Upper lobe of right lung (tissue), 1 donor: Measurements from ENCODE around the gene GPR18. TPM values are rescaled to one million over a fixed set of nuclear protein-coding genes. Genes with fewer than 3 reads are reported as not detected.

Experiments
- ATAC-seq: fragments of 200-7000 bp; cut with Tn5 transposase; one replicate; pipeline ENCODE4 v1.9.1; 2020; ENCODE audit warnings: mild to moderate bottlenecking, moderate library complexity
- DNase-seq: peaks from one replicate; pipeline ENCODE4 v3.0.0-alpha.2; 2020
- H3K27ac ChIP-seq: fragments of 200-600 bp; one replicate; pipeline ENCODE4 v1.8.0; 2022
- H3K27me3 ChIP-seq: fragments of 200-600 bp; one replicate; pipeline ENCODE4 v1.8.0; 2022; ENCODE audit warnings: mild to moderate bottlenecking
- H3K36me3 ChIP-seq: fragments of 200-600 bp; one replicate; pipeline ENCODE4 v1.8.0; 2022
- H3K4me1 ChIP-seq: fragments of 200-600 bp; one replicate; pipeline ENCODE4 v1.8.0; 2022
- H3K4me3 ChIP-seq: fragments of 200-600 bp; one replicate; pipeline ENCODE4 v1.8.0; 2022; ENCODE audit warnings: mild to moderate bottlenecking
- H3K9me3 ChIP-seq: fragments of 200-600 bp; one replicate; pipeline ENCODE4 v1.8.0; 2022
- intact Hi-C: fragments of 100-400 bp; cut with DNase I; formaldehyde crosslinking; loops from one replicate; pipeline ENCODE4 v1.11.0; 2022
- total RNA-seq: library from RNA; stranded (reverse); fragmentation: NEBNext Ultra II Directional; extraction: Animal tissue kit (Norgen Biotek cat#: 25700); gene quantifications from one replicate; pipeline ENCODE4 v1.2.1, GENCODE V29; 2021
- TF ChIP-seq, protein P1 (sequence below): fragments of 200-600 bp; IDR thresholded peaks from one replicate; pipeline ENCODE4 v1.8.0; 2022; ENCODE audit warnings: antibody characterized with exemption
- donor health status: DM: no; HTN: yes; CAD: no; lungs with severe emphysema.

Gene GPR18
- total RNA-seq, 1 donor from 2014 or later, result 0.58 TPM

DNA sequence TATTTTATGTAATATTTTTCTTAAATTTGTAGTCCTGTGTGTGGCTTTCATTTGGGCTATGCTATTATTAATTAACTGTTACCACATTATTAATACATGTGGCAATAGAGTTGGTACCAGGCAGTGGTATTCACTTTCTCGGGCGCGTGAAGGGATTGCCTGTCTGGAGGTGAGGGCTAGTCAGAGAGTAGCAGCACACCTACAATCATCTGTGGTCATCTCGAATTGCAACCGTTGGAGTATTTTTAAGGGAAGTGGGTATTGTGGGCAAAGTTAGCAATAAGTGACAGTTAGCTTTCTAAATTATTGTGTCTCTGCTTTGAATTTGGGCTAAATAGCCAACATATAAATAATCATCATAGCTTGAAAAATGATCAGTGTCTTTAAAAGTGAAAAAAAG lies 20.0 kb upstream of the GPR18 start:
- no peak overlapping the region for H3K27ac ChIP-seq
- DNase-seq (no peak), ATAC-seq (no peak)
- intact Hi-C loops, result loop anchor here (10.0 kb wide), 1 partner anchor 157 kb away; no protein-coding TSS in a partner anchor
- H3K27me3 ChIP-seq, result no peaks in the 10 kb centered on the region
- TF ChIP-seq, protein P1, sequence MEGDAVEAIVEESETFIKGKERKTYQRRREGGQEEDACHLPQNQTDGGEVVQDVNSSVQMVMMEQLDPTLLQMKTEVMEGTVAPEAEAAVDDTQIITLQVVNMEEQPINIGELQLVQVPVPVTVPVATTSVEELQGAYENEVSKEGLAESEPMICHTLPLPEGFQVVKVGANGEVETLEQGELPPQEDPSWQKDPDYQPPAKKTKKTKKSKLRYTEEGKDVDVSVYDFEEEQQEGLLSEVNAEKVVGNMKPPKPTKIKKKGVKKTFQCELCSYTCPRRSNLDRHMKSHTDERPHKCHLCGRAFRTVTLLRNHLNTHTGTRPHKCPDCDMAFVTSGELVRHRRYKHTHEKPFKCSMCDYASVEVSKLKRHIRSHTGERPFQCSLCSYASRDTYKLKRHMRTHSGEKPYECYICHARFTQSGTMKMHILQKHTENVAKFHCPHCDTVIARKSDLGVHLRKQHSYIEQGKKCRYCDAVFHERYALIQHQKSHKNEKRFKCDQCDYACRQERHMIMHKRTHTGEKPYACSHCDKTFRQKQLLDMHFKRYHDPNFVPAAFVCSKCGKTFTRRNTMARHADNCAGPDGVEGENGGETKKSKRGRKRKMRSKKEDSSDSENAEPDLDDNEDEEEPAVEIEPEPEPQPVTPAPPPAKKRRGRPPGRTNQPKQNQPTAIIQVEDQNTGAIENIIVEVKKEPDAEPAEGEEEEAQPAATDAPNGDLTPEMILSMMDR, result no peak
- H3K4me3 ChIP-seq, result no peak overlapping the region
- no peaks in the 10 kb centered on the region for H3K36me3 ChIP-seq
- H3K4me1 ChIP-seq, result peaks cover 37% of the 10 kb centered on the region
- H3K9me3 ChIP-seq, result no peaks in the 10 kb centered on the region

DNA sequence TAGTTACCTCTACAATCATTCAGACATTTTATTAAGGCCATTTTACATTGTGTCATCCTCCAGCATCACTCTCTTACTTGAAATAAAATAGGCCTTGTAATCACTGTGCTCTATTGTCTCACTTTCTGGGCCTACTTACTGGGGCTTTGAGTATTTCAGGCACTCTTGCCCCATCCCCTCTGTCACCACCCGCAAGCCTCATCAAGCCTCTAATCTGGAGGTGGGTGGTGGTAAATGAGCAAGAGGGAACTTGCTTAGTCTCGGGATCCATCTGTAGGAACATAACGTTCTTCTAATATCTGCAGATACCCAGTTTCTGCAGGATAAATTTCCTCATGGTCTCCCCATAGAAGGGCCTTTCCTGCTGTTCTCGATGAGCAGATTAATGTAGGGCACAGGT lies 19.4 kb upstream of the GPR18 start:
- H3K4me3 ChIP-seq, result no peak overlapping the region
- peak; percentile 74 for ATAC-seq
- TF ChIP-seq, protein P1, result no peak
- peaks cover 31% of the 10 kb centered on the region for H3K4me1 ChIP-seq
- H3K36me3 ChIP-seq, result no peaks in the 10 kb centered on the region
- intact Hi-C loops, result loop anchor here (10.0 kb wide), 1 partner anchor 157 kb away; no protein-coding TSS in a partner anchor
- peak; percentile 68 for DNase-seq
- no peaks in the 10 kb centered on the region for H3K9me3 ChIP-seq
- no peaks in the 10 kb centered on the region for H3K27me3 ChIP-seq
- no peak overlapping the region for H3K27ac ChIP-seq

DNA sequence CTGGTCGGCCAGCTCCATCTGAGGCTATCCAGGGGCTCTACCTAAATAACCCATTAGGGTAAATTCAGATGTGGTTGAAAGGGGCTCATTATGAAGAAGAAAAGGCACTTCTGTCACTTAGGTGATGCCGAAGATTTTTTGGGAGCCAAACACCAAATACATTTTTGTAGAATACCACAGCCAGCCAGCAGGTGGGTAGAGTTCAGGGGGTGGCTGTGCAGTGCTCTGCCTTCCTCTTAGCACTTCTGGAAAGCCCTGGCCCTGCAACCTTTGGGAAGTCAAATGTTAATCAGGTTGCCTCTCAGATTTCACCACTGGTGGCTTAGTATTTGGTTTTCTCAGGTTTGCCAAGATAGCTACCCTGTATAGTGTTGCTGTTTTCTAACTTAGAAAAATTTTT lies 18.5 kb upstream of the GPR18 start:
- no peak overlapping the region for H3K27ac ChIP-seq
- no peak for ATAC-seq
- H3K4me1 ChIP-seq, result peaks cover 22% of the 10 kb centered on the region
- H3K9me3 ChIP-seq, result no peaks in the 10 kb centered on the region
- TF ChIP-seq, protein P1, result no peak
- no peaks in the 10 kb centered on the region for H3K27me3 ChIP-seq
- H3K36me3 ChIP-seq, result no peaks in the 10 kb centered on the region
- no peak overlapping the region for H3K4me3 ChIP-seq
- intact Hi-C loops, result loop anchor here (10.0 kb wide), 1 partner anchor 158 kb away; no protein-coding TSS in a partner anchor
- no peak for DNase-seq

DNA sequence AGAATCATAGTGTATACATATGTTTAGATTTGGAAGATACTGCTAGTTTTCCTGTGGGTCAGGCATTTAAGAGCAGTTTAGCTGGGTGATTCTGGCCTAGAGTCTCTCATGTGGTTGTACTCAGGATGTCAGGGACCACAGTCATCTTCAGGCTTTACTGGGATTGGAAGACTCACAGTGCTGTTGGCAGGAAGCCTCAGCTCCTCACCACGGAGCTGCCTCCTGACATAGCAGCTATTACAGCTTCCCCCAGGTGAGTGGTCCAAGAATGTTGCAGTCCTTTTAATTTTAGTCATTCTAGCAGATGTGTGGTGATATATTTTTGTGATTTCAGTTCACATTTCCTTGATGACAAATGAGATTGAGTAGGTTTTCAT lies 16.9 kb upstream of the GPR18 start:
- intact Hi-C loops, result loop anchor here (10.0 kb wide), 1 partner anchor 160 kb away; no protein-coding TSS in a partner anchor
- H3K27ac ChIP-seq, result no peak overlapping the region
- H3K4me3 ChIP-seq, result no peak overlapping the region
- H3K36me3 ChIP-seq, result no peaks in the 10 kb centered on the region
- TF ChIP-seq, protein P1, result no peak
- peaks cover 9% of the 10 kb centered on the region for H3K4me1 ChIP-seq
- no peaks in the 10 kb centered on the region for H3K9me3 ChIP-seq
- no peaks in the 10 kb centered on the region for H3K27me3 ChIP-seq
- ATAC-seq (no peak), DNase-seq (no peak)

DNA sequence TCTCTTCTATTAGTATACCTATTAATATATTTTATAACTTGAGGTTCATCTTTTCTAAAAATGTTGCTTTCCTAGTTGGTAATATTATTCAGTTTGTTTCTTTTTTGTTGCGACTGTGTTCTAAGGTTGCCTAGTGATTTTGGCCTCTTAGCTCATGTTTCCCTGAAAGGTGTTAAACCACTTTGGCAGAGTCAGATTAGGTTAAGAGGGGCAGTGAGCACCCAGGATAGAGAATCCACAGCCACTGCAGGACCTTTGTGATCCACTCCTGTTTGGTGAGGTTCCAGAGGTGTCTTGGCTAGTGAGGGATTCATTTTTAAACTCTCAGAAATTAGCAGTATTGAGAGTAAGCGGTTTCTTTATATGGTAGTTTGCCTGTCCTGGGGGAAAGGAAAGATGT lies 14.9 kb upstream of the GPR18 start:
- Histone ChIP-seq H3K27ac (no peak overlapping the region), H3K4me3 (no peak overlapping the region), H3K36me3 (no peaks in the 10 kb centered on the region), H3K9me3 (no peaks in the 10 kb centered on the region), H3K4me1 (no peaks in the 10 kb centered on the region), H3K27me3 (no peaks in the 10 kb centered on the region)
- DNase-seq (no peak), ATAC-seq (no peak)
- TF ChIP-seq, protein P1, result no peak
- intact Hi-C loops, result loop anchor here (10.0 kb wide), 1 partner anchor 162 kb away; no protein-coding TSS in a partner anchor

DNA sequence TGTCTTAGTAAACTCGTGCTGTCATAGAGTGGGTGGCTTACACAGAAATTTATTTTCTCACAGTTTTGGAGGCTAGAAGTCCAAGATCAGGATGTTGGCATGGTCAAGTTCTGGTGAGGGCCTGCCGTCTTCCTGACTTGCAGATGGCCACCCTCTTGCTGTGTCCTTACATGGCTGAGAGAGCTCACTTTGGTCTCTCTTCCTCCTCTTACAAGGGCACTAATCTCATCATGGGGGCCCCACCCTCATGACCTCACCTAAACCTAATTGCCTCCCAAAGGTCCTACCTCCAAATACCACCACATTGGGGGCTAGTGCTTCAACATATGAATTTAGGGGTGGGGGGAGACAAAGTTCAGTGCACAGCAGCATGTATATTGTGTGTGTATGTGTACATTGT lies 14.3 kb upstream of the GPR18 start:
- TF ChIP-seq, protein P1, result no peak
- intact Hi-C loops, result loop anchor here (10.0 kb wide), 1 partner anchor 162 kb away; no protein-coding TSS in a partner anchor
- Histone ChIP-seq H3K27me3 (no peaks in the 10 kb centered on the region), H3K9me3 (no peaks in the 10 kb centered on the region), H3K4me1 (no peaks in the 10 kb centered on the region), H3K27ac (no peak overlapping the region), H3K4me3 (no peak overlapping the region), H3K36me3 (no peaks in the 10 kb centered on the region)
- DNase-seq (no peak), ATAC-seq (no peak)
